GM23338 (cell line): Measurements from ENCODE around the gene SYNE1. TPM values are rescaled to one million over a fixed set of nuclear protein-coding genes. Genes with fewer than 3 reads are reported as not detected.

Source experiments
- ATAC-seq: fragments of 200-7000 bp; cut with Tn5 transposase; 3 replicates; pipeline ENCODE4 v1.9.1; 2020
- DNase-seq: peaks from one replicate; pipeline ENCODE4 v3.0.0-alpha.2; 2015; ENCODE audit warnings: low spot score
- H2AFZ ChIP-seq: fragments of 200-600 bp; sonication (generic); 2 replicates; pipeline ENCODE4 v1.8.0; 2016; ENCODE audit warnings: antibody characterized with exemption, mild to moderate bottlenecking, moderate library complexity
- H3F3A ChIP-seq: fragments of 200-600 bp; sonication (generic); replicated peaks from 2 replicates; pipeline ENCODE4 v1.8.0; 2017; ENCODE audit warnings: antibody characterized with exemption, mixed run types, low read depth
- H3K27ac ChIP-seq: fragments of 200-600 bp; sonication (generic); 2 replicates; pipeline ENCODE4 v1.6.1; 2016; ENCODE audit warnings: low read depth
- H3K27me3 ChIP-seq: fragments of 200-600 bp; sonication (generic); 2 replicates; pipeline ENCODE4 v1.8.0; 2016; ENCODE audit warnings: mild to moderate bottlenecking, mixed run types, moderate library complexity; ENCODE audit not compliant: insufficient read depth
- H3K36me3 ChIP-seq: fragments of 200-600 bp; sonication (generic); 2 replicates; pipeline ENCODE4 v1.8.0; 2016; ENCODE audit warnings: mild to moderate bottlenecking; ENCODE audit not compliant: insufficient read depth
- H3K4me1 ChIP-seq: fragments of 200-600 bp; sonication (generic); 2 replicates; pipeline ENCODE4 v1.8.0; 2016; ENCODE audit warnings: mild to moderate bottlenecking, moderate library complexity; ENCODE audit not compliant: insufficient read depth
- H3K4me2 ChIP-seq: fragments of 200-600 bp; sonication (generic); 2 replicates; pipeline ENCODE4 v1.7.1; 2017; ENCODE audit warnings: mixed run types
- H3K4me3 ChIP-seq: fragments of 200-600 bp; sonication (generic); 2 replicates; pipeline ENCODE4 v1.6.1; 2016; ENCODE audit warnings: mixed run types
- H3K79me2 ChIP-seq: fragments of 200-600 bp; sonication (generic); replicated peaks from 2 replicates; pipeline ENCODE4 v1.8.0; 2017; ENCODE audit warnings: mild to moderate bottlenecking; ENCODE audit not compliant: insufficient read depth
- H3K9me2 ChIP-seq: fragments of 200-600 bp; sonication (generic); 2 replicates; pipeline ENCODE4 v1.8.0; 2017; ENCODE audit not compliant: insufficient read depth
- H4K20me1 ChIP-seq: fragments of 200-600 bp; sonication (generic); replicated peaks from 2 replicates; pipeline ENCODE4 v1.8.0; 2017; ENCODE audit warnings: mild to moderate bottlenecking; ENCODE audit not compliant: insufficient read depth
- H3K27ac Mint-ChIP-seq: 2 replicates; pipeline ENCODE4 v1.8.0; 2020; ENCODE audit warnings: inconsistent platforms, mild to moderate bottlenecking, moderate library complexity, mixed read lengths
- H3K27me3 Mint-ChIP-seq: 3 replicates; pipeline ENCODE4 v1.8.0; 2022; ENCODE audit warnings: low read depth, mild to moderate bottlenecking, moderate library complexity, mixed read lengths, inconsistent platforms; ENCODE audit not compliant: insufficient read depth, poor library complexity
- H3K36me3 Mint-ChIP-seq: 3 replicates; pipeline ENCODE4 v1.8.0; 2021; ENCODE audit warnings: low read depth, mild to moderate bottlenecking, inconsistent platforms, moderate library complexity, mixed read lengths
- H3K4me1 Mint-ChIP-seq: 3 replicates; pipeline ENCODE4 v1.8.0; 2020; ENCODE audit warnings: mild to moderate bottlenecking, inconsistent platforms, mixed read lengths
- H3K4me3 Mint-ChIP-seq: 3 replicates; pipeline ENCODE4 v1.8.0; 2021; ENCODE audit warnings: moderate library complexity, mild to moderate bottlenecking, inconsistent platforms, mixed read lengths
- H3K9me3 Mint-ChIP-seq: 3 replicates; pipeline ENCODE4 v1.8.0; 2020; ENCODE audit warnings: moderate library complexity, mild to moderate bottlenecking, inconsistent platforms, mixed read lengths
- CREB1 ChIP-seq: fragments of 250-450 bp; sonication (Bioruptor Pico); IDR thresholded peaks from 2 replicates; pipeline ENCODE4 v1.5.0; 2020; ENCODE audit warnings: low read depth, mild to moderate bottlenecking, moderate library complexity
- EZH2 ChIP-seq: fragments of 200-600 bp; sonication (generic); IDR thresholded peaks from one replicate; pipeline ENCODE4 v1.8.0; 2017; ENCODE audit warnings: antibody characterized with exemption, mild to moderate bottlenecking, low read depth; ENCODE audit not compliant: unreplicated experiment
- EZH2phosphoT487 ChIP-seq: fragments of 200-600 bp; sonication (generic); IDR thresholded peaks from one replicate; pipeline ENCODE4 v1.8.1; 2018; ENCODE audit warnings: antibody characterized with exemption; ENCODE audit not compliant: unreplicated experiment
- JUNB ChIP-seq: IDR thresholded peaks from one replicate; pipeline ENCODE4 v1.6.1; 2016; ENCODE audit warnings: antibody characterized with exemption; ENCODE audit not compliant: unreplicated experiment
- NANOG ChIP-seq: IDR thresholded peaks from 2 replicates; pipeline ENCODE4 v1.6.1; 2016; ENCODE audit warnings: antibody characterized with exemption, borderline replicate concordance
- POLR2AphosphoS5 ChIP-seq: IDR thresholded peaks from 2 replicates; pipeline ENCODE4 v1.6.1; 2016; ENCODE audit warnings: antibody characterized with exemption, low read depth
- STAT1 ChIP-seq: IDR thresholded peaks from one replicate; pipeline ENCODE4 v1.6.1; 2016; ENCODE audit warnings: antibody characterized with exemption; ENCODE audit not compliant: unreplicated experiment
- ZNF114 ChIP-seq: fragments of 250-450 bp; sonication (Bioruptor Pico); IDR thresholded peaks from 2 replicates; pipeline ENCODE4 v1.5.0; 2020; ENCODE audit warnings: mild to moderate bottlenecking, moderate library complexity
- ZNF331 ChIP-seq: fragments of 250-450 bp; sonication (Bioruptor Pico); IDR thresholded peaks from 2 replicates; pipeline ENCODE4 v1.5.0; 2020; ENCODE audit warnings: low read depth, mild to moderate bottlenecking, moderate library complexity
- polyA plus RNA-seq: library from polyadenylated mRNA; unstranded; fragments of >200 nt; fragmentation: Nextera tagmentation; extraction: Ambion mirVana; gene quantifications from 2 replicates; pipeline ENCODE4 v1.2.1, GENCODE V29; 2016
- total RNA-seq: library from RNA; depleted of rRNA; stranded (reverse); fragments of >200 nt; shearing (Covaris generic); gene quantifications from 2 replicates; pipeline ENCODE4 v1.2.3, GENCODE V29; 2014
- TF ChIP-seq, protein P1 (sequence below): IDR thresholded peaks from 2 replicates; pipeline ENCODE4 v1.6.1; 2016; ENCODE audit warnings: antibody characterized with exemption
- TF ChIP-seq, protein P2 (sequence below): fragments of 250-450 bp; sonication (Bioruptor Pico); IDR thresholded peaks from 2 replicates; pipeline ENCODE4 v1.5.0; 2020; ENCODE audit warnings: mild to moderate bottlenecking, moderate library complexity
- TF ChIP-seq, protein P3 (sequence below), 2 experiments: fragments of 200-600 bp in 1 of 2; sonication (generic) in 1 of 2; conservative IDR thresholded peaks; 2 replicates each; pipeline versions ENCODE4 v1.5.1 to v1.6.1; 2016 to 2017; ENCODE audit warnings: antibody characterized with exemption in 2 of 2, low read depth in 2 of 2, mild to moderate bottlenecking in 2 of 2, moderate library complexity in 1 of 2
- TF ChIP-seq, protein P4 (sequence below): IDR thresholded peaks from one replicate; pipeline ENCODE4 v1.6.1; 2018; ENCODE audit warnings: antibody characterized with exemption; ENCODE audit not compliant: unreplicated experiment

The SYNE1 gene
- total and polyA plus RNA-seq, 2 experiments from 2014 or later: 3.9 to 13.6 TPM

DNA sequence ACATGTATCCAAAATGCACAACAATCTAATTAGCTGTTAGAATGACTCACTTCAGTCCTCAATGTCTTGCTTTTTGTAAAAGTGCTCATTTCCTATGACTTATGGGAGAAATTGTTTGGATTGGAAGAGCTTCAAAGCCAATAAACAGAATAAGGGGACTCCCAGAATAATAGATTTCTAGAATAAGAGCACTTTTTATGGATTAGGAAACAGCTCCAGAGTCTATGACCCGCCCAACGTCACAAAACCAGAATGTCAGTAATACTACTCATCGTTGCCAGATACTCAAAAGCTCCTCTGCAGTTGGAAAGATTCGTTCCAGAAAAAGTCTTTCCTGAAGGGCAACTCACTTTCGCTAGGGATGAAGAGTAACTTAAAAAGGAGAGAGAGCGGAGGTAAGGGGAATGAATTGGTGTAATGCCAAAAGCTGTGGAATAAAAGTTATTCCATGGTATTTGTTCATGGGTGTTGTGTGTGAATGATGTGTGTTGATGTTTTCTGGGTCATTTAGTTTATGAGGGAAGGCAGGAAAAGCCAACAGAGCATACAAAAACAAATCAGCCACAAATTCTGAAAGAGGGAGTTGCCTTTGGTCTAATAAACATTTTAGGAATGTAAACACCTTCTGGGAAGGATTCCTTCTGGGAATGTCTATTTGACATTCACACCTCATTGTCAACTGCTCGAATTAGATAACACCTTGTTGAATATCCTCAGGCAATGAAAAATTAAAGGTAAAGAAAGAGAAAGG is 64.6 kb downstream of the SYNE1 start:
- H3K4me1 ChIP-seq: peaks cover 22% of the 10 kb centered on the region; the same call in 1 of the 2 replicates
- H3K27me3 Mint-ChIP-seq: no peaks in the 10 kb centered on the region
- H3K4me3 Mint-ChIP-seq: no peak overlapping the region
- no peak overlapping the region for H2AFZ ChIP-seq
- H3K9me2 ChIP-seq: no peaks in the 10 kb centered on the region
- no peak overlapping the region for H3K4me2 ChIP-seq
- ATAC-seq: no peak
- no peaks in the 10 kb centered on the region for H3F3A ChIP-seq
- DNase-seq: peak; percentile 10
- H3K9me3 Mint-ChIP-seq: no peaks in the 10 kb centered on the region
- no peak overlapping the region for H3K27ac Mint-ChIP-seq
- H3K79me2 ChIP-seq: no peaks in the 10 kb centered on the region
- no peak overlapping the region for H3K27ac ChIP-seq
- no peaks in the 10 kb centered on the region for H3K27me3 ChIP-seq
- no peaks in the 10 kb centered on the region for H4K20me1 ChIP-seq
- no peak overlapping the region for H3K4me3 ChIP-seq
- TF ChIP-seq CREB1 (no peak), STAT1 (no peak), ZNF331 (CRISPR knock-in tag) (no peak), POLR2AphosphoS5 (no peak), NANOG (no peak), ZNF114 (CRISPR knock-in tag) (no peak), EZH2phosphoT487 (no peak), JUNB (no peak), EZH2 (no peak)
- TF ChIP-seq, protein P1, sequence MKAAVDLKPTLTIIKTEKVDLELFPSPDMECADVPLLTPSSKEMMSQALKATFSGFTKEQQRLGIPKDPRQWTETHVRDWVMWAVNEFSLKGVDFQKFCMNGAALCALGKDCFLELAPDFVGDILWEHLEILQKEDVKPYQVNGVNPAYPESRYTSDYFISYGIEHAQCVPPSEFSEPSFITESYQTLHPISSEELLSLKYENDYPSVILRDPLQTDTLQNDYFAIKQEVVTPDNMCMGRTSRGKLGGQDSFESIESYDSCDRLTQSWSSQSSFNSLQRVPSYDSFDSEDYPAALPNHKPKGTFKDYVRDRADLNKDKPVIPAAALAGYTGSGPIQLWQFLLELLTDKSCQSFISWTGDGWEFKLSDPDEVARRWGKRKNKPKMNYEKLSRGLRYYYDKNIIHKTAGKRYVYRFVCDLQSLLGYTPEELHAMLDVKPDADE: no peak
- TF ChIP-seq, protein P2, sequence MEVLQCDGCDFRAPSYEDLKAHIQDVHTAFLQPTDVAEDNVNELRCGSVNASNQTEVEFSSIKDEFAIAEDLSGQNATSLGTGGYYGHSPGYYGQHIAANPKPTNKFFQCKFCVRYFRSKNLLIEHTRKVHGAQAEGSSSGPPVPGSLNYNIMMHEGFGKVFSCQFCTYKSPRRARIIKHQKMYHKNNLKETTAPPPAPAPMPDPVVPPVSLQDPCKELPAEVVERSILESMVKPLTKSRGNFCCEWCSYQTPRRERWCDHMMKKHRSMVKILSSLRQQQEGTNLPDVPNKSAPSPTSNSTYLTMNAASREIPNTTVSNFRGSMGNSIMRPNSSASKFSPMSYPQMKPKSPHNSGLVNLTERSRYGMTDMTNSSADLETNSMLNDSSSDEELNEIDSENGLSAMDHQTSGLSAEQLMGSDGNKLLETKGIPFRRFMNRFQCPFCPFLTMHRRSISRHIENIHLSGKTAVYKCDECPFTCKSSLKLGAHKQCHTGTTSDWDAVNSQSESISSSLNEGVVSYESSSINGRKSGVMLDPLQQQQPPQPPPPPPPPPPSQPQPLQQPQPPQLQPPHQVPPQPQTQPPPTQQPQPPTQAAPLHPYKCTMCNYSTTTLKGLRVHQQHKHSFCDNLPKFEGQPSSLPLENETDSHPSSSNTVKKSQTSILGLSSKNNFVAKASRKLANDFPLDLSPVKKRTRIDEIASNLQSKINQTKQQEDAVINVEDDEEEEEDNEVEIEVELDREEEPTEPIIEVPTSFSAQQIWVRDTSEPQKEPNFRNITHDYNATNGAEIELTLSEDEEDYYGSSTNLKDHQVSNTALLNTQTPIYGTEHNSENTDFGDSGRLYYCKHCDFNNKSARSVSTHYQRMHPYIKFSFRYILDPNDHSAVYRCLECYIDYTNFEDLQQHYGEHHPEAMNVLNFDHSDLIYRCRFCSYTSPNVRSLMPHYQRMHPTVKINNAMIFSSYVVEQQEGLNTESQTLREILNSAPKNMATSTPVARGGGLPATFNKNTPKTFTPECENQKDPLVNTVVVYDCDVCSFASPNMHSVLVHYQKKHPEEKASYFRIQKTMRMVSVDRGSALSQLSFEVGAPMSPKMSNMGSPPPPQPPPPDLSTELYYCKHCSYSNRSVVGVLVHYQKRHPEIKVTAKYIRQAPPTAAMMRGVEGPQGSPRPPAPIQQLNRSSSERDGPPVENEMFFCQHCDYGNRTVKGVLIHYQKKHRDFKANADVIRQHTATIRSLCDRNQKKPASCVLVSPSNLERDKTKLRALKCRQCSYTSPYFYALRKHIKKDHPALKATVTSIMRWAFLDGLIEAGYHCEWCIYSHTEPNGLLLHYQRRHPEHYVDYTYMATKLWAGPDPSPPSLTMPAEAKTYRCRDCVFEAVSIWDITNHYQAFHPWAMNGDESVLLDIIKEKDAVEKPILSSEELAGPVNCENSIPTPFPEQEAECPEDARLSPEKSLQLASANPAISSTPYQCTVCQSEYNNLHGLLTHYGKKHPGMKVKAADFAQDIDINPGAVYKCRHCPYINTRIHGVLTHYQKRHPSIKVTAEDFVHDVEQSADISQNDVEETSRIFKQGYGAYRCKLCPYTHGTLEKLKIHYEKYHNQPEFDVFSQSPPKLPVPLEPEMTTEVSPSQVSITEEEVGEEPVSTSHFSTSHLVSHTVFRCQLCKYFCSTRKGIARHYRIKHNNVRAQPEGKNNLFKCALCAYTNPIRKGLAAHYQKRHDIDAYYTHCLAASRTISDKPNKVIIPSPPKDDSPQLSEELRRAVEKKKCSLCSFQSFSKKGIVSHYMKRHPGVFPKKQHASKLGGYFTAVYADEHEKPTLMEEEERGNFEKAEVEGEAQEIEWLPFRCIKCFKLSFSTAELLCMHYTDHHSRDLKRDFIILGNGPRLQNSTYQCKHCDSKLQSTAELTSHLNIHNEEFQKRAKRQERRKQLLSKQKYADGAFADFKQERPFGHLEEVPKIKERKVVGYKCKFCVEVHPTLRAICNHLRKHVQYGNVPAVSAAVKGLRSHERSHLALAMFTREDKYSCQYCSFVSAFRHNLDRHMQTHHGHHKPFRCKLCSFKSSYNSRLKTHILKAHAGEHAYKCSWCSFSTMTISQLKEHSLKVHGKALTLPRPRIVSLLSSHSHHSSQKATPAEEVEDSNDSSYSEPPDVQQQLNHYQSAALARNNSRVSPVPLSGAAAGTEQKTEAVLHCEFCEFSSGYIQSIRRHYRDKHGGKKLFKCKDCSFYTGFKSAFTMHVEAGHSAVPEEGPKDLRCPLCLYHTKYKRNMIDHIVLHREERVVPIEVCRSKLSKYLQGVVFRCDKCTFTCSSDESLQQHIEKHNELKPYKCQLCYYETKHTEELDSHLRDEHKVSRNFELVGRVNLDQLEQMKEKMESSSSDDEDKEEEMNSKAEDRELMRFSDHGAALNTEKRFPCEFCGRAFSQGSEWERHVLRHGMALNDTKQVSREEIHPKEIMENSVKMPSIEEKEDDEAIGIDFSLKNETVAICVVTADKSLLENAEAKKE: no peak
- TF ChIP-seq, protein P3, sequence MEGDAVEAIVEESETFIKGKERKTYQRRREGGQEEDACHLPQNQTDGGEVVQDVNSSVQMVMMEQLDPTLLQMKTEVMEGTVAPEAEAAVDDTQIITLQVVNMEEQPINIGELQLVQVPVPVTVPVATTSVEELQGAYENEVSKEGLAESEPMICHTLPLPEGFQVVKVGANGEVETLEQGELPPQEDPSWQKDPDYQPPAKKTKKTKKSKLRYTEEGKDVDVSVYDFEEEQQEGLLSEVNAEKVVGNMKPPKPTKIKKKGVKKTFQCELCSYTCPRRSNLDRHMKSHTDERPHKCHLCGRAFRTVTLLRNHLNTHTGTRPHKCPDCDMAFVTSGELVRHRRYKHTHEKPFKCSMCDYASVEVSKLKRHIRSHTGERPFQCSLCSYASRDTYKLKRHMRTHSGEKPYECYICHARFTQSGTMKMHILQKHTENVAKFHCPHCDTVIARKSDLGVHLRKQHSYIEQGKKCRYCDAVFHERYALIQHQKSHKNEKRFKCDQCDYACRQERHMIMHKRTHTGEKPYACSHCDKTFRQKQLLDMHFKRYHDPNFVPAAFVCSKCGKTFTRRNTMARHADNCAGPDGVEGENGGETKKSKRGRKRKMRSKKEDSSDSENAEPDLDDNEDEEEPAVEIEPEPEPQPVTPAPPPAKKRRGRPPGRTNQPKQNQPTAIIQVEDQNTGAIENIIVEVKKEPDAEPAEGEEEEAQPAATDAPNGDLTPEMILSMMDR (conservative IDR thresholded peaks at IDR 0.05; ENCODE audit: low read depth in 2 of 2): no peak
- TF ChIP-seq, protein P4, sequence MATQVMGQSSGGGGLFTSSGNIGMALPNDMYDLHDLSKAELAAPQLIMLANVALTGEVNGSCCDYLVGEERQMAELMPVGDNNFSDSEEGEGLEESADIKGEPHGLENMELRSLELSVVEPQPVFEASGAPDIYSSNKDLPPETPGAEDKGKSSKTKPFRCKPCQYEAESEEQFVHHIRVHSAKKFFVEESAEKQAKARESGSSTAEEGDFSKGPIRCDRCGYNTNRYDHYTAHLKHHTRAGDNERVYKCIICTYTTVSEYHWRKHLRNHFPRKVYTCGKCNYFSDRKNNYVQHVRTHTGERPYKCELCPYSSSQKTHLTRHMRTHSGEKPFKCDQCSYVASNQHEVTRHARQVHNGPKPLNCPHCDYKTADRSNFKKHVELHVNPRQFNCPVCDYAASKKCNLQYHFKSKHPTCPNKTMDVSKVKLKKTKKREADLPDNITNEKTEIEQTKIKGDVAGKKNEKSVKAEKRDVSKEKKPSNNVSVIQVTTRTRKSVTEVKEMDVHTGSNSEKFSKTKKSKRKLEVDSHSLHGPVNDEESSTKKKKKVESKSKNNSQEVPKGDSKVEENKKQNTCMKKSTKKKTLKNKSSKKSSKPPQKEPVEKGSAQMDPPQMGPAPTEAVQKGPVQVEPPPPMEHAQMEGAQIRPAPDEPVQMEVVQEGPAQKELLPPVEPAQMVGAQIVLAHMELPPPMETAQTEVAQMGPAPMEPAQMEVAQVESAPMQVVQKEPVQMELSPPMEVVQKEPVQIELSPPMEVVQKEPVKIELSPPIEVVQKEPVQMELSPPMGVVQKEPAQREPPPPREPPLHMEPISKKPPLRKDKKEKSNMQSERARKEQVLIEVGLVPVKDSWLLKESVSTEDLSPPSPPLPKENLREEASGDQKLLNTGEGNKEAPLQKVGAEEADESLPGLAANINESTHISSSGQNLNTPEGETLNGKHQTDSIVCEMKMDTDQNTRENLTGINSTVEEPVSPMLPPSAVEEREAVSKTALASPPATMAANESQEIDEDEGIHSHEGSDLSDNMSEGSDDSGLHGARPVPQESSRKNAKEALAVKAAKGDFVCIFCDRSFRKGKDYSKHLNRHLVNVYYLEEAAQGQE: no peak
- H3K4me1 Mint-ChIP-seq: peaks cover 18% of the 10 kb centered on the region
- H3K36me3 ChIP-seq: no peaks in the 10 kb centered on the region
- no peaks in the 10 kb centered on the region for H3K36me3 Mint-ChIP-seq
